ENCODE results near the gene CENPU. TPM values are rescaled to one million over a fixed set of nuclear protein-coding genes. Genes with fewer than 3 reads are reported as not detected.

CENPU gene
- polyA plus RNA-seq, 3 donors from 2014 or later = 3.4 to 7.2 (median 7.1) TPM

DNA sequence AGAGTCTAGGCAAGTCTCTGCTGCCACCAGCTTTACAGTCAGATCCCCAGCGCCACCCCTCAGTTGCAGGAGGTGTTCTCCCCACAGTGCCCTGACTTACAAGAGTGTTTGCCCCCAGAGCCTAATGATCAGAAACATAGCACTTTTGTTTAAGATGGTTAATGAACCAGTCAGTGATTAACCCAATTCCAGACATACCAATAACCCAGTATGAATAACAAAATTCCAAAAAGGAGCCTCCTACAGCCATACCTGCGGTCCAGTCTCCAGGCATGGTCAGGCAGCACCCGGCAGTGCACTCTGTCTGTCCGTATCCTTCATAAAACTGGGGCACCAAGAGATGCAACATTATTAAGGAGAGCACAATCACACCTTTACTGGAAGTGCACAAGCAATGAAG lies 30.7 kb upstream of the CENPU start:
- Mint-ChIP-seq H3K4me3 (no peak overlapping the region), H3K4me1 (peaks cover 11 to 12% of the 10 kb centered on the region in 2 donors), H3K27me3 (ENCODE audit: low read depth in 3 of 3) (no peaks in the 10 kb centered on the region), H3K9me3 (no peaks in the 10 kb centered on the region), H3K36me3 (peaks cover 27 to 58% (median 32%) of the 10 kb centered on the region in 3 donors), H3K27ac (no peak overlapping the region)
- no peak for DNase-seq

GRCh38 chr4:184763150-184763780 lies 29.4 kb upstream of the CENPU start:
- Mint-ChIP-seq H3K4me3 (no peak overlapping the region), H3K36me3 (peaks cover 31 to 60% (median 32%) of the 10 kb centered on the region in 3 donors), H3K4me1 (peaks cover 11 to 12% of the 10 kb centered on the region in 2 donors)

DNA sequence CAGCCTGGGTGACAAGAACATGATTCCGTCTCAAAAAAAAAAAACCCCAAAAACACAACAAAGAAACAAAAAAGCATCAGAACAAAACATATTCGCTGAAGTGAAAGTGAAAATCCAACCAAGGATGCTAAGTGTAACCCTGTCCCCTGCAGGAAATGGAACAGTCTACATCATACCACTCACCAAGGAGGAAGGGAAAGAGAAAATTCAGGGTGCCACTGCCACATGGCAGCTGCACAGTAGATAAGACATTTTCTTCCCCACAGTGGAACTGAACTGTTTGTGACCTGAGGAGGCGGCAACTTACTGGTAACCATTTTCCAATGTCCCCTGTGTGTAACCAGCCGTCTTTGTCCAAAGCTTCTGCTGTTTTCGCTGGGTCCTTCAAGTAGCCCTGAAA lies 28.2 kb upstream of the CENPU start:
- H3K36me3 Mint-ChIP-seq = peaks cover 26 to 55% (median 39%) of the 10 kb centered on the region in 3 donors
- no peaks in the 10 kb centered on the region for H3K27me3 Mint-ChIP-seq (ENCODE audit: low read depth in 3 of 3)
- H3K4me3 Mint-ChIP-seq = peak overlapping the region; percentile 66 to 76 (median 70)
- peak overlapping the region; percentile 70 to 88 (median 84) for H3K27ac Mint-ChIP-seq
- DNase-seq = peak; percentile 44 to 51 (median 45)
- peaks cover 11 to 12% of the 10 kb centered on the region in 2 donors for H3K4me1 Mint-ChIP-seq
- H3K9me3 Mint-ChIP-seq = no peaks in the 10 kb centered on the region

More at GRCh38 chr4:184763150-184763780, 29.4 kb upstream of the CENPU start:
- Mint-ChIP-seq H3K27me3 (ENCODE audit: low read depth in 3 of 3) (no peaks in the 10 kb centered on the region), H3K9me3 (no peaks in the 10 kb centered on the region), H3K27ac (peak overlapping the region in 3 of 6 donors; percentile 30 to 53 (median 34))
- no peak for DNase-seq

GRCh38 chr4:184760681-184761080 lies 26.8 kb upstream of the CENPU start:
- H3K27ac Mint-ChIP-seq = peak overlapping the region in 1 of 6 donors; percentile 21
- H3K4me1 Mint-ChIP-seq = peaks cover 11 to 12% of the 10 kb centered on the region in 2 donors
- DNase-seq = no peak
- H3K27me3 Mint-ChIP-seq (ENCODE audit: low read depth in 3 of 3) = no peaks in the 10 kb centered on the region
- peaks cover 31 to 52% (median 33%) of the 10 kb centered on the region in 3 donors for H3K36me3 Mint-ChIP-seq
- H3K9me3 Mint-ChIP-seq = no peaks in the 10 kb centered on the region
- no peak overlapping the region for H3K4me3 Mint-ChIP-seq

DNA sequence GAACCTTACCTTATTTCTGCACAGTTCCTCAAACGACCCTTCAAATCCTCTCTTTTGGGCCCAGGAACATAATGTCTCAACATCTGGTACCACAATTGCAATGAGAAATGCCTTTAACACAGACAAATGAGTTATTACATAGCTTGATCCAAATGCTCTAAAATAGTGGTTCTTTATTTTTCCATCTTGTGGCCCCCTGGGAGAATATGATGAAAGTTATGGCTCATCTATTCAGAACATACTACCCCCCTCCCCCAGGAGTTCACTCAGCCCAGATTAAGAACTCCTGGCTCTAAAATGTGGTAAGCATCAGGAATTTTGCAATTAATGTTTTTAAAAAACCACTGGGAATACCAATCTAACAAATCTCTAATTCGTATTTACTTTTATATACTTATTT lies 23.9 kb upstream of the CENPU start:
- peaks cover 0 to 2% (median 0%) of the 10 kb centered on the region in 3 donors for H3K27me3 Mint-ChIP-seq (ENCODE audit: low read depth in 3 of 3)
- no peaks in the 10 kb centered on the region for H3K9me3 Mint-ChIP-seq
- peaks cover 11 to 12% of the 10 kb centered on the region in 2 donors for H3K4me1 Mint-ChIP-seq
- H3K4me3 Mint-ChIP-seq = no peak overlapping the region
- H3K36me3 Mint-ChIP-seq = peaks cover 15 to 63% (median 34%) of the 10 kb centered on the region in 3 donors
- no peak for DNase-seq
- H3K27ac Mint-ChIP-seq = no peak overlapping the region

DNA sequence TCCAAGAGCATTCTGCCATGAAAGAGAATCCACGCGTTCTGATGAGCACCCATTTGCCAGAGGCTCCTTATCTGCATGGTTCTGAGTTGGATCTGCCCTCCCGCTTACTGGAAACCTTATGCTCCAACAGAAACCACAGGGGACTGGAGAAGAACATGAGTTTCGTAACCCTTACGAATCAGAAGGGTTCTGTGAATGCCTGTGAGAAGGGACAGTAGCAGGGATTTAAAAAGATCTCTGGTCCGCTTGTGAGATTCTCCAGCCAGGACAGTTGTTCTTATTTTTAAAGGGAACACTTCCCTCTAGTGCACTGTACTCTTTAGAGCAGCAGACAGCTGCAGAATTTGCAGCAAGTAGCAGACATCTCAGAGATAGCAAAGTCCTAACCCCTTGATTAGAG lies 22.5 kb upstream of the CENPU start:
- peaks cover 0 to 4% (median 3%) of the 10 kb centered on the region in 3 donors for H3K27me3 Mint-ChIP-seq (ENCODE audit: low read depth in 3 of 3)
- no peak overlapping the region for H3K4me3 Mint-ChIP-seq
- H3K27ac Mint-ChIP-seq = no peak overlapping the region
- no peak for DNase-seq
- H3K4me1 Mint-ChIP-seq = peaks cover under 1 to 1% of the 10 kb centered on the region in 2 donors
- H3K9me3 Mint-ChIP-seq = no peaks in the 10 kb centered on the region
- H3K36me3 Mint-ChIP-seq = peaks cover 15 to 60% (median 34%) of the 10 kb centered on the region in 3 donors

DNA sequence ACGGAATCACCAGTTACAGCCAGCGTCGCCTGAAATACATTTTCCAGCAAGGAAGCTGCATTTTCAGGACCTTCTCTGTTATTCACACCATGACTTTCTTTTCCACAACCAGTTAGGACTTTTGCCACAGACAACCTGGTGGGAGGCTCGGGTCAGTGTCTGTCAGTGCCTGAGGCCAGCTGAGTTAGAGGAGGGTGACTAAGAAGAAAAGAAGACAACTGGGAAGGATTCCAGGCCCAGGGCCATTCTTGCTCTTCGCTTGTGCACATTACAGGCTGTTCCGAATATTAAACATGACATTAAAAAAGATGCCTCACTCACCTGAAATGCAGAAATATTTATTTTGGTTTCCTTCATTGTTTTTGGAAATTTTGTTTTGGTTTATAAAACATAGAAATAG lies 21.4 kb upstream of the CENPU start:
- Mint-ChIP-seq H3K4me3 (no peak overlapping the region), H3K4me1 (no peaks in the 10 kb centered on the region), H3K27me3 (ENCODE audit: low read depth in 3 of 3) (peaks cover 0 to 6% (median 6%) of the 10 kb centered on the region in 3 donors), H3K36me3 (peaks cover 14 to 55% (median 32%) of the 10 kb centered on the region in 3 donors), H3K27ac (no peak overlapping the region), H3K9me3 (no peaks in the 10 kb centered on the region)
- DNase-seq = no peak

DNA sequence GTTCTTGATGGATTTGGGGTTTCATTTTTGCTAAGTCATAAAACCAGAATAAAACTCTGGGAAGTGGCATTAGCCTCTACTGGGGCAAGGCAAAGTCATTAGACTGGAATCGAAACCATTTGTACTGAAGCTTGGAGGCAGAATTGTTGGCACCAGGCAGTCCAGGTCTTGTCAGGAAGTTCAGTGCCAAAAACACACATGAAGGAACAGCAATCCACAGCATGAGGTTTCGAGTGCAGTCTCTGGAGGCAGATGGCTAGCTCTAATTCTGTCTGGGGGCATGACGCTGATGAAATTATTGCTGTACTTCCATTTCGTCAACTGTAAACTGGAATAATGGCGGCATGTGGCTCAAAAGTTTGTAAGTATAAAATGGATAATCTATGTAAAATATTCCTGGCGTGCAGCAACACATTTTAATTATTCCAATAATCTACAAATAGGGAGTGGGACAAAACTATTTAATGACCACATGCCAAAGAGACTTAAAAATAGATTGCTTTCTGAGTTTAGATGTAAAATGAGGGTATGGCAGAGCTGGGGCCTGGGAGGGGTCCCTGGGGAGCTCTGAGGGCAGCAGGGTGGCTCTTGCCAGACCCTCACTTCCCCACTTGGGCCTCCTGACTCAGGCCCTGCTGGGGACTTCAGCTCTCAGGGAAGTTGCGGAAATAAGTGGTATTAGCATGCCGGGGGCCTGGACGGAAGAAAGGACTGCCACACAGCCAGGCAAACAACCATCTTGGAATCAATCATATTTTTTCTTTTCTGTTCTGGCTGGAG lies 18.8 kb upstream of the CENPU start:
- H3K4me1 Mint-ChIP-seq = no peaks in the 10 kb centered on the region
- no peak for DNase-seq

GRCh38 chr4:184751585-184751956 lies 17.7 kb upstream of the CENPU start:
- H3K4me3 Mint-ChIP-seq = no peak overlapping the region
- DNase-seq = no peak
- peaks cover under 1 to 4% of the 10 kb centered on the region in 2 donors for H3K4me1 Mint-ChIP-seq
- H3K27ac Mint-ChIP-seq = no peak overlapping the region
- H3K9me3 Mint-ChIP-seq = no peaks in the 10 kb centered on the region
- peaks cover 0 to 32% (median 12%) of the 10 kb centered on the region in 3 donors for H3K36me3 Mint-ChIP-seq
- H3K27me3 Mint-ChIP-seq (ENCODE audit: low read depth in 3 of 3) = peaks cover 0 to 7% (median 6%) of the 10 kb centered on the region in 3 donors

More for the DNA sequence above, 18.8 kb upstream of the CENPU start:
- no peak overlapping the region for H3K4me3 Mint-ChIP-seq
- peaks cover 0 to 6% (median 6%) of the 10 kb centered on the region in 3 donors for H3K27me3 Mint-ChIP-seq (ENCODE audit: low read depth in 3 of 3)
- peaks cover 6 to 41% (median 21%) of the 10 kb centered on the region in 3 donors for H3K36me3 Mint-ChIP-seq
- no peaks in the 10 kb centered on the region for H3K9me3 Mint-ChIP-seq
- no peak overlapping the region for H3K27ac Mint-ChIP-seq

DNA sequence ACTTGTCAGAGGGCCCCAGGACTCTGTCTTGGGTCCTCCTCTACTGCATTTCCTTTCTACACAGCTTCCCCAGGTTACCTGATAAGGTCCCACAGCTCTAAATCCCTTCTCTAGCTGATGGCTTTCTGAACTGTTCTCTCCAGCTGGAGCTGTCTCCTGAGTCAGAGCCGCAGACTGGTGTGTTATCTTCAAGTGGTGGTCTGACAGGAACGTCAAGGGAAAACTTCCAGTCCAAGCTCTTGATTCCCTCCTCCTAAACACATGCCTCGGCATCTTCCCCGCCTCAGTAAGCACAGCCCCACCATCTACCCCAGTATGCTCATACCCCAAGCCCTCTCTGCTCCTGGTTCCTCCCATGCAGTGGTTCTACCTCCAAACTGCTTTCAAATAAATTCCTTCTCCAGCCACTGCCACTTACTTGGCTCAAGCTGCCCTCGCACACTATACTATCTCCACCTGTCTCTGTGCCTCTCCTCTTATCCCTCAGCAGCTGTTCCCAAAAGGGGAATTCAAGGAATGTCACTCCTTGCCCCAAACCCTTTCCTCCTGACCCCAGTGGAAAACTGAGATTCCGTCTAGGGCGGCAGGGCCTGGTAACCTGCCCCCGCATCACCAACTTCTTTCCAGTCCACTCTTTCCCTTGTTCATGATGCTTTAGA lies 17.2 kb upstream of the CENPU start:
- peaks cover 0 to 8% (median 6%) of the 10 kb centered on the region in 3 donors for H3K27me3 Mint-ChIP-seq (ENCODE audit: low read depth in 3 of 3)
- peaks cover 0 to 30% (median 10%) of the 10 kb centered on the region in 3 donors for H3K36me3 Mint-ChIP-seq
- H3K9me3 Mint-ChIP-seq = no peaks in the 10 kb centered on the region
- H3K4me1 Mint-ChIP-seq = peaks cover 5 to 8% of the 10 kb centered on the region in 2 donors
- no peak overlapping the region for H3K4me3 Mint-ChIP-seq
- no peak for DNase-seq
- H3K27ac Mint-ChIP-seq = no peak overlapping the region

GRCh38 chr4:184748251-184748652 lies 14.4 kb upstream of the CENPU start:
- Mint-ChIP-seq H3K4me3 (no peak overlapping the region), H3K27me3 (ENCODE audit: low read depth in 3 of 3) (peaks cover 0 to 14% (median 3%) of the 10 kb centered on the region in 3 donors), H3K36me3 (peaks cover 0 to 7% (median 0%) of the 10 kb centered on the region in 3 donors), H3K9me3 (no peaks in the 10 kb centered on the region), H3K27ac (no peak overlapping the region), H3K4me1 (peaks cover 9 to 12% of the 10 kb centered on the region in 2 donors)
- DNase-seq = no peak

DNA sequence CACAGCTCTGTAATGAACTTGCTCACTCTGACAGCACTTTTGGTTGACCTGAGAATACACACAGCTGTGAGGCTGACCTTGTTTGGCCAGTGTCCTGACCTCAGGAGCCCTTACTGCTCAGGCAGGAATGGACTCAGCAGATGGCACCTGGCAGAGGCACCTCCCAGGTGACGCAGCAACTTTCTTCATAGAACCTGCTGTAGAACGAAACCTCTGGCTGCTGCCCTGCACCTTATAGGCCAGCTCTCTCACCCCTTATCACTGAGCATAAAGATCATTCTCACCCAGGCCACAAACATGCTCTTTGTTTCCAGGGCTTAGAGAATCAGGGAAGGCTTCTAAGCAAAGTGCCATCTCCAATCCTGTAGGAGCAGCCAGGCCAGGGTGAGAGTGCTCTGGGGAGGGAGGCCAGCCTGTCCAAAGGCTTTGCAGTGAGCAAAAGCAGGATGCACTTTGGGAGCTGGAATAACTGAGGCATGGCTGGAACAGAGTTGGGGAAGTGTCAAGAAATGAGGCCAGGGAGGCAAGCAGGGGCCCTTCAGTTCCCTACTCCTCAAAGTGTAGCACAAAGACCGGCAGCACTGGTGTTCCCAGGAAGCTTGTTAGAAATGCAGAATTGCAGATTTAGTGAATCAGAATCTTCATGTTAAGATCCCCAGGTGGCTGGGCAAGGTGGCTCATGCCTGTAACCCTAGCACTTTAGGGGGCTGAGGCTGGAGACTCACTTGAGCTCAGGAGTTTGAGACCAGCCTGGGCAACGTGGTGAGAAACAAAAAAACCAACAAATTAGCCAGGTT lies 13.3 kb upstream of the CENPU start:
- DNase-seq = no peak
- peak overlapping the region in 2 of 6 donors; percentile 19 to 74 for H3K27ac Mint-ChIP-seq
- H3K4me3 Mint-ChIP-seq = peak overlapping the region in 1 of 5 donors; percentile 5
- no peaks in the 10 kb centered on the region for H3K9me3 Mint-ChIP-seq
- H3K4me1 Mint-ChIP-seq = peaks cover 9 to 12% of the 10 kb centered on the region in 2 donors
- H3K27me3 Mint-ChIP-seq (ENCODE audit: low read depth in 3 of 3) = peaks cover 0 to 14% (median 3%) of the 10 kb centered on the region in 3 donors
- H3K36me3 Mint-ChIP-seq = no peaks in the 10 kb centered on the region

All from immature natural killer cell (primary cell).